NCI-H510A (cell line): ENCODE data around the gene MED7.

Experiments
- DNase-seq: peaks from one replicate; lab custom pipeline; 2025; lab: John Stamatoyannopoulos, UW

Gene MED7

GRCh38 chr5:157106630-157107461 is 35.8 kb downstream of the MED7 start:
- no peak for DNase-seq

GRCh38 chr5:157100140-157100679 is 42.5 kb downstream of the MED7 start:
- no peak for DNase-seq

- DNase-seq: no peak
These were observed 54.2 kb downstream of the MED7 start for GRCh38 chr5:157088342-157088990.
